HG02943 (cell line): ENCODE measurements around the gene ACOXL.
"Not testable (repeated sequence)": the region's sequence is repeated elsewhere in the genome, so short reads cannot be mapped to it uniquely, and the experiment has no call there.

Experiments
- ATAC-seq: cut with Tn5 transposase; IDR thresholded peaks from one replicate; pipeline ENCODE4 v1.9.1; 2021; ENCODE audit warnings: mild to moderate bottlenecking, low read depth, moderate library complexity; ENCODE audit not compliant: unreplicated experiment

Gene ACOXL

GRCh38 chr2:110852541-110853263 is 120.3 kb downstream of the ACOXL start:
- no peak for ATAC-seq

- ATAC-seq = no peak
Measured at GRCh38 chr2:110853516-110853915, 121.1 kb downstream of the ACOXL start.

- no peak for ATAC-seq
Measured at GRCh38 chr2:110853948-110854347, 121.6 kb downstream of the ACOXL start.

GRCh38 chr2:110854355-110855081 is 122.1 kb downstream of the ACOXL start:
- no peak for ATAC-seq

GRCh38 chr2:110855841-110856240 is 123.5 kb downstream of the ACOXL start:
- not testable (repeated sequence) for ATAC-seq

GRCh38 chr2:110858135-110858725 is 125.9 kb downstream of the ACOXL start:
- ATAC-seq = peak; percentile 86

- no peak for ATAC-seq
Measured at GRCh38 chr2:110858993-110859701, 126.8 kb downstream of the ACOXL start.

GRCh38 chr2:110860630-110861029 is 128.3 kb downstream of the ACOXL start:
- no peak for ATAC-seq

- no peak for ATAC-seq
Measured at GRCh38 chr2:110861616-110862260, 129.4 kb downstream of the ACOXL start.

GRCh38 chr2:110863726-110864125 is 131.4 kb downstream of the ACOXL start:
- ATAC-seq = no peak

GRCh38 chr2:110864176-110864575 is 131.8 kb downstream of the ACOXL start:
- ATAC-seq = no peak

- no peak for ATAC-seq
Measured at GRCh38 chr2:110864731-110865130, 132.4 kb downstream of the ACOXL start.

- ATAC-seq = peak; percentile 84
Measured at GRCh38 chr2:110865188-110865587, 132.8 kb downstream of the ACOXL start.

GRCh38 chr2:110866045-110866444 is 133.7 kb downstream of the ACOXL start:
- no peak for ATAC-seq

GRCh38 chr2:110866466-110866865 is 134.1 kb downstream of the ACOXL start:
- ATAC-seq = no peak

- ATAC-seq = no peak
Measured at GRCh38 chr2:110867078-110867477, 134.7 kb downstream of the ACOXL start.

GRCh38 chr2:110868971-110869370 is 136.6 kb downstream of the ACOXL start:
- no peak for ATAC-seq

- ATAC-seq = no peak
Measured at GRCh38 chr2:110869472-110870446, 137.4 kb downstream of the ACOXL start.

GRCh38 chr2:110870545-110870944 is 138.2 kb downstream of the ACOXL start:
- ATAC-seq = no peak
